Erythroblast (primary cell): Measurements from ENCODE around the gene HNF1A.

ENCODE experiments used
- GATA1 ChIP-seq: IDR thresholded peaks from 2 replicates; pipeline ENCODE4 v1.6.1; 2011; ENCODE audit warnings: low read depth, mild to moderate bottlenecking, control low read depth, low read length, moderate library complexity
- POLR2A ChIP-seq: IDR thresholded peaks from 2 replicates; pipeline ENCODE4 v1.6.1; 2011; ENCODE audit warnings: mild to moderate bottlenecking, low read length

GRCh38 chr12:120932058-120932457 is 46.3 kb upstream of the HNF1A start:
- TF ChIP-seq POLR2A (no peak), GATA1 (no peak)
